Muscle of arm (tissue), 12 donors: ENCODE measurements around the gene LAMA3. TPM values are rescaled to one million over a fixed set of nuclear protein-coding genes. Genes with fewer than 3 reads are reported as not detected.

Experiments used
- DNase-seq: peaks from one replicate; pipeline ENCODE4 v3.0.0-alpha.2; 2013
- polyA plus RNA-seq, 12 donors: library from polyadenylated mRNA; unstranded; fragments of 120-200 nt; gene quantifications; one replicate each; pipeline ENCODE4 v1.2.1, GENCODE V29; 2013; ENCODE audit not compliant: insufficient read length in 12 of 12

The LAMA3 gene
- polyA plus RNA-seq, 12 donors, result 2.0 to 42.2 (median 3.8) TPM; not detected in 1

GRCh38 chr18:23875966-23876895, 187.0 kb downstream of the LAMA3 start:
- no peak for DNase-seq

GRCh38 chr18:23876921-23877320, 187.7 kb downstream of the LAMA3 start:
- no peak for DNase-seq

DNA sequence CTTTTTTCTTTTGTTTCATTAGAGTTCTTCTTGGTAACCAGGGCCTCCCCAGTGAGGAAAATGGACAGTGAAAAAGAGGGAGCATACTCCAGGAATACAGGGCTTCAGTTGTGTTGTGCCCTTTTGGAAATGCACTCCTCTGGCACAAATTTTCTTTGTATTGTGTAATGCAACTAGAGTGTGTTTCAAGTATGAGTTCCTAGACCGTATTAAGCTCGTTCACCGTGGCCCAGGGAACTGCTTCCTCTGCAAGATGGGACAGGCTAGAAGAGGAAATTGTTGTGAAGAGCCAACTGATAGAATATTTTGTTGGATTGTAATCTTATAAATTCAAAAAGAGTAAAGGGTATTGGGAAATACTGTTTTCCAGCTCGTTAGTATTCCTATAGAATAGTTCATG, 188.1 kb downstream of the LAMA3 start:
- DNase-seq, result no peak

- DNase-seq, result no peak
Observed at GRCh38 chr18:23878336-23878900, 189.2 kb downstream of the LAMA3 start.

DNA sequence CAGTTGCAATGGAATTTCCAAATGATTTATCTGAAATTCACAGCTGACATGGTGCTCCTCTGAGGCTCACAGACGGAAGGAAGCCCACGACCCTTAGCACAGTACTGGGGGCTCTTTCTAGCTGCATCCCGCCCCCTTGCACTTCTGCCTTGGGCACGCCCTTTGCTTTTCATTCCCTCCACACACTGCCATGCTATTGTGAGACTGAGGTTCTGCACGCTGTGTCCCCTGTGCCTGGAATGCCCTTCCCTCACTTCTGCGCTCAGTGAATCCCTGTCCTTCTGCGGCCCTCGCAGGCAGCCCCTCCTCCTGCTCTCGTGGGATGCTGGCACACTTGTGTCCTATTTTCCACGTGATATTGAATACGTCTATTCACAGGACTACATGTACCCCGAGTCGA, 189.9 kb downstream of the LAMA3 start:
- DNase-seq, result no peak

GRCh38 chr18:23879544-23879943, 190.3 kb downstream of the LAMA3 start:
- no peak for DNase-seq

GRCh38 chr18:23879966-23880565, 190.8 kb downstream of the LAMA3 start:
- DNase-seq, result no peak

DNA sequence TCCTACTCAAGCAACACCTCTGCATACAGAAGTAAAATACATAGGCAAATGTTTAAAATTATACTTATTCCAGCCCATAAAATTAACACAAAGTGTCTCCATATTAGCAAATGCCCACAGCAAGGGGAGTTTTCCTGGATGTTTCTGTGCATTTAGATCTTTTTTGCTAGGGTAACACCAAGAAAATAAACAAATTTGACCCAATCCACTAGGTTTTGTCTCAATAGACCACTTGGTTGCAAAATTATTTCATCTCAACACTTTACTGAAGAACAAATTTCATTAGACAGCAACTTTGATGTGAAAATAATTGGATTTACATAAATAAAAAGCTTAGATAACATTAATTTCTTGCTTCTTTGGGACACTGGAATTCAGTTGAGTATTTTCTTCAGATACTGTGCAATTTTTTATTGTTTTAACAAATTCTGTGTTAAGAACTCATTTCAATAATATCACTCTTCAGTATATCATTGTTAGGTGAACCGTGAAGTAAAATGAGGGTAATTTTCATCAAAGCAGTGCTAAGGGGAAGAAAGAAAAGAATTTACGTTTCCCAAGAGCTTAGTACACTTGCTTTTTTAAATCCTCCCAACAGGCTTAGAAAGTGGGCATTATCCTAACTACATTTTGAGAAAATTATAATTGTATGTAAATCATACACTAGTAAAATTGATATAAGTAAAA, 191.8 kb downstream of the LAMA3 start:
- no peak for DNase-seq

- no peak for DNase-seq
Observed at GRCh38 chr18:23881778-23882177, 192.5 kb downstream of the LAMA3 start.

DNA sequence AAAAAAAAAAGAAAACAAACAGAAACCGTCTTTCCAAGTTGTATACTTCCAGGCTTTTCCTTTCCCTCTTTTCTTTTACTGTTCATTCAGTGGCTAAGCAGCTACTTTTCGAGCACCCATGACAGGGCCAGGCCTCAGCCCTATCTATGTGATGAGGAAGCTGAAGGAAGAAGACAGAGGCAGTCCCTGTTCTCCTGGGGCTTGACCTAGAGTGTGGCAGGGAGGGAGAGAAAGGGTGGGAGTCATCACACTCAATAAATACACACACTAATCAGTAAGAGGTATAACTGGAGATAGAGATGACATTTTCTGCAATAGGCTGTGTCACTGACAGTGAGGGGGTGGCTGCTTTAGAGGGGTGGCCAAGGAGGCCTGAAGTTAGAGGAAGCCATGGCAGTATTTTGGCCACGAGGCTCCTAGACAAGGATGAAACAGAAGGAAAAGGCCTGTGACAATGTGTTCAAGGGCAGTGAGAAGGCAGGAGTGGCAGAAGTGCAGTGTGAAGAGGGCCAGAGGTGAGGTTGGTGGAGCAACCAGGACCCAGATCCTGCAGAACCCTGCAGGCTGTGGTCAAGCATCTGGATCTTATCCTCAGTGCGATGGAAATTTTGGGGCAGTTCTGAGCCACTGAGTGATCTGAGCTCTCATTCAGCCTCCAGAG, 193.5 kb downstream of the LAMA3 start:
- DNase-seq, result no peak

GRCh38 chr18:23883277-23883790, 194.1 kb downstream of the LAMA3 start:
- peak; percentile 34 for DNase-seq

GRCh38 chr18:23884681-23885375, 195.6 kb downstream of the LAMA3 start:
- DNase-seq, result no peak

- no peak for DNase-seq
Observed at GRCh38 chr18:23885750-23886149, 196.5 kb downstream of the LAMA3 start.

- no peak for DNase-seq
Observed at GRCh38 chr18:23887035-23887434, 197.8 kb downstream of the LAMA3 start.

DNA sequence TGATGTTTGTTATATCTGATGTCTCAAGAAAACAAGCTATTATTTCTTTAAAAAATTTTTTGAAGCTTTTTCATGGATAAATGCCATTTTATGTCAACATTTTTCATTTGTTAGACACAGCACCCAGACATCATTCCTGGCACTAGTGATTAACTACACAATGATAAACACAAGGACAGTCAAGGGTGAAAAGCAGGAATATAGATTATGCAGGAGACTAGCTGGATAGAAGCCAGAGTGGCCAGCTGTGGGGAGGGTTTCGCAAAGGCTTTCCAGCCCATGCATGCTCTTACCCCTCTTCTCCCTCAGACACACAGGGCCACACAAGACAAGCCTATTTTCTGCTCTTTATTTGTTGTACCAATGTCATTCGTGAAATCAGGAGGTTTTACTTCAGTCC, 198.2 kb downstream of the LAMA3 start:
- no peak for DNase-seq

- no peak for DNase-seq
Observed at GRCh38 chr18:23888881-23889280, 199.6 kb downstream of the LAMA3 start.

GRCh38 chr18:23889907-23890306, 200.7 kb downstream of the LAMA3 start:
- no peak for DNase-seq

DNA sequence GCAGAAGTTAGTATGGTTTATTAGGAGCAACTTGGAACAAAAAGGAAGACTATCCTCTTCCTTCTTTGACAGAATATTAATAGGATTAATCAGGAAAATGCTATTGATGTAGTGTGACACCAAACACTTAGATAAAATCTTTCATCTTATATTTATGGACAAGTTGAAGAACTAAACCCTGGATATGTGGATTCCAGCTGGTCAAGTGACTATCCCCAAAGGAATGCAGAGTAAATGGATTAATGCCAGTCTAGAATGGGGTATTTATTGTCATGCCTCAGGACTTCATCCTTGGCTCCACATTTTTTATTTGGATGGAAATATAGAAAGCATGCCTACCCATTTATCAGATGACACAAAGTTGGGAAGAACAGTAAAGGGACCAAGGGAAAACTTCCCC, 201.3 kb downstream of the LAMA3 start:
- no peak for DNase-seq

GRCh38 chr18:23893653-23894052, 204.4 kb downstream of the LAMA3 start:
- DNase-seq, result no peak

DNA sequence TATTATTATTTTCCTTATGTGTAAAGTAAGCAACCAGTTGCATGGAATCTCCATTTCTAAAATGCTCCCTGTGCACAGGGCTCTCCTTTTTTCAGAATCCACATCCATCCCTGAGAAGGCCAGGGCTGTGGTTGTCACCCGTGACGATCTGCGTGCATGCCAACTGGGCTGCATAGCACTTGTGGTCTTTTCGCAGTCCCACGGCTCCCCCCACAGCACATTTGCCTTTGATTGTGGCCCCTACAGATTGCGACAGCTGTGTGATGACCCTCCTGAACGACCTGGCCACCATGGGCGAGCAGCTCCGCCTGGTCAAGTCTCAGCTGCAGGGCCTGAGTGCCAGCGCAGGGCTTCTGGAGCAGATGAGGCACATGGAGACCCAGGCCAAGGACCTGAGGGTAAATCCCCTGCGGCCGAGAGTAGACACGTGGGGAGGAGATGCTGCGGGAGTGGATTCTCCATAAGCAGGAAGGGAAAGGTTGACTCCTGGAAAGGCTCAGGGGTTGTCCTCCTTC, 205.5 kb downstream of the LAMA3 start:
- no peak for DNase-seq

- DNase-seq, result no peak
Observed at GRCh38 chr18:23897291-23897690, 208.0 kb downstream of the LAMA3 start.
